GM10248 (cell line): Measurements from ENCODE around the gene CCDC183.

ENCODE experiments used
- CTCF ChIA-PET: fragments of 300-600 bp; sonication (Branson Sonifier 250); formaldehyde crosslinking; extraction: SDS; loops from one replicate; lab custom pipeline; 2021; ENCODE audit warnings: antibody characterized with exemption; lab: Yijun Ruan, JAX
- POLR2A ChIA-PET: fragments of 350-650 bp; sonication (Branson Sonifier 250); formaldehyde crosslinking; extraction: SDS; loops from one replicate; lab custom pipeline; 2020; ENCODE audit warnings: antibody characterized with exemption; lab: Yijun Ruan, JAX
- DNase-seq: peaks from one replicate; pipeline ENCODE4 v3.0.0; 2012; ENCODE audit errors: extremely low spot score
- TF ChIP-seq, protein P1 (sequence below): IDR thresholded peaks from 2 replicates; pipeline ENCODE4 v1.5.1; 2012; ENCODE audit warnings: mild to moderate bottlenecking, low read depth; ENCODE audit errors: extremely low read depth, missing control alignments, control extremely low read depth

The CCDC183 gene

GRCh38 chr9:136756134-136756438 is 40.1 kb upstream of the CCDC183 start:
- ChIA-PET CTCF (interaction anchor here (1.0 kb wide), 1 partner anchor 10 kb away, joined by 3 read pairs; no protein-coding TSS in a partner anchor), POLR2A (no interaction called here)
- TF ChIP-seq, protein P1, sequence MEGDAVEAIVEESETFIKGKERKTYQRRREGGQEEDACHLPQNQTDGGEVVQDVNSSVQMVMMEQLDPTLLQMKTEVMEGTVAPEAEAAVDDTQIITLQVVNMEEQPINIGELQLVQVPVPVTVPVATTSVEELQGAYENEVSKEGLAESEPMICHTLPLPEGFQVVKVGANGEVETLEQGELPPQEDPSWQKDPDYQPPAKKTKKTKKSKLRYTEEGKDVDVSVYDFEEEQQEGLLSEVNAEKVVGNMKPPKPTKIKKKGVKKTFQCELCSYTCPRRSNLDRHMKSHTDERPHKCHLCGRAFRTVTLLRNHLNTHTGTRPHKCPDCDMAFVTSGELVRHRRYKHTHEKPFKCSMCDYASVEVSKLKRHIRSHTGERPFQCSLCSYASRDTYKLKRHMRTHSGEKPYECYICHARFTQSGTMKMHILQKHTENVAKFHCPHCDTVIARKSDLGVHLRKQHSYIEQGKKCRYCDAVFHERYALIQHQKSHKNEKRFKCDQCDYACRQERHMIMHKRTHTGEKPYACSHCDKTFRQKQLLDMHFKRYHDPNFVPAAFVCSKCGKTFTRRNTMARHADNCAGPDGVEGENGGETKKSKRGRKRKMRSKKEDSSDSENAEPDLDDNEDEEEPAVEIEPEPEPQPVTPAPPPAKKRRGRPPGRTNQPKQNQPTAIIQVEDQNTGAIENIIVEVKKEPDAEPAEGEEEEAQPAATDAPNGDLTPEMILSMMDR = no peak
- no peak for DNase-seq

DNA sequence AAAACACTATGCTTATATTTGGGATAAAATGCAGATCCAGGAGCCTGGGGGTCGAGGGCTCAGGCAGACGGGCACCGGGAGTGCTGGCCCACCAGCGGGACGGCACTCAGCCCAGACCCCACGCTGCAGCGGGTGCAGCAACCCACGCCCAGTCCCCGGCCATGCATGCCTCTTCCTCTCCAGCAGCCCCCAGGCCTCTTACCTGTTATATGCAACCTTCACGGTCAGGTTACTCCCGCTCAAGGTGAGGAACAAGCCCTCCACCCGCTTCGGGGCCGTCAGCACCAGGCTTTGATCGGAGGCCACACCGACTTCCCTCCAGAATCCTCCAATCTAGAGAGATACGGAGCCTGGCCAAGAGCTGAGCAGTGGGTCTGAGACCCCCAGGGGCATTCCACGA is 39.3 kb upstream of the CCDC183 start:
- POLR2A ChIA-PET = no interaction called here
- TF ChIP-seq, protein P1 = no peak
- CTCF ChIA-PET = interaction anchor here (1.3 to 5.1 kb wide), 3 partner anchors 12 to 28 kb away, joined by 3 to 20 read pairs (median 6); no protein-coding TSS in a partner anchor
- DNase-seq = no peak

GRCh38 chr9:136757328-136757727 is 38.8 kb upstream of the CCDC183 start:
- POLR2A ChIA-PET = interaction anchor here (0.5 kb wide), 1 partner anchor 26 kb away, joined by 4 read pairs; no protein-coding TSS in a partner anchor
- CTCF ChIA-PET = interaction anchor here (1.0 to 5.2 kb wide), 8 partner anchors 9 to 103 kb away, joined by 3 to 24 read pairs (median 4); partner anchors contain the start of gene LCN10
- no peak for DNase-seq
- TF ChIP-seq, protein P1 = no peak

DNA sequence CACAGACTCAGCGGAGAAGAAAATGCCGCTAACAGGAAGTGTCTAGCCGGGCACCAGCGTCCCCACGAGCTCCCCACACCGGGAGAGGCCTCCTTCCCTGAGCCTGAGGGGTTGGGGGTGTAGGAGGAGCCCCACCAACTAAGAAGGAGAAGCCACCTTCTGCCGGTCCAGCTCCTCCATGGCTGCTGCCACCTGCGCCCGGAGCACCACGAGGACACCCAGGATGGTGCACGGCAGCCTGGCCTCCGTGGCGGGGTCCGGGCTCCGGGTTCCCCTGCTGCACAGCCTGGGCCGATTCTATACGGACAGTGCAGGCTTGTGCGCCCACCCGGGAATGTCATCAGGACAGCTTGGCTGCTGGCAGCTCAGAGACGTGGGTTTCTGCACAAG is 38.4 kb upstream of the CCDC183 start:
- DNase-seq = no peak
- CTCF ChIA-PET = interaction anchor here (1.0 to 5.2 kb wide), 8 partner anchors 9 to 103 kb away, joined by 3 to 24 read pairs (median 4); partner anchors contain the start of gene LCN10
- POLR2A ChIA-PET = interaction anchor here (0.5 kb wide), 1 partner anchor 27 kb away, joined by 4 read pairs; no protein-coding TSS in a partner anchor
- TF ChIP-seq, protein P1 = no peak

GRCh38 chr9:136759001-136759400 is 37.1 kb upstream of the CCDC183 start:
- CTCF ChIA-PET = interaction anchor here (3.9 to 5.2 kb wide), 3 partner anchors 17 to 30 kb away, joined by 17 to 24 read pairs (median 20); partner anchors contain the start of gene LCN10
- TF ChIP-seq, protein P1 = no peak
- no peak for DNase-seq
- POLR2A ChIA-PET = no interaction called here

DNA sequence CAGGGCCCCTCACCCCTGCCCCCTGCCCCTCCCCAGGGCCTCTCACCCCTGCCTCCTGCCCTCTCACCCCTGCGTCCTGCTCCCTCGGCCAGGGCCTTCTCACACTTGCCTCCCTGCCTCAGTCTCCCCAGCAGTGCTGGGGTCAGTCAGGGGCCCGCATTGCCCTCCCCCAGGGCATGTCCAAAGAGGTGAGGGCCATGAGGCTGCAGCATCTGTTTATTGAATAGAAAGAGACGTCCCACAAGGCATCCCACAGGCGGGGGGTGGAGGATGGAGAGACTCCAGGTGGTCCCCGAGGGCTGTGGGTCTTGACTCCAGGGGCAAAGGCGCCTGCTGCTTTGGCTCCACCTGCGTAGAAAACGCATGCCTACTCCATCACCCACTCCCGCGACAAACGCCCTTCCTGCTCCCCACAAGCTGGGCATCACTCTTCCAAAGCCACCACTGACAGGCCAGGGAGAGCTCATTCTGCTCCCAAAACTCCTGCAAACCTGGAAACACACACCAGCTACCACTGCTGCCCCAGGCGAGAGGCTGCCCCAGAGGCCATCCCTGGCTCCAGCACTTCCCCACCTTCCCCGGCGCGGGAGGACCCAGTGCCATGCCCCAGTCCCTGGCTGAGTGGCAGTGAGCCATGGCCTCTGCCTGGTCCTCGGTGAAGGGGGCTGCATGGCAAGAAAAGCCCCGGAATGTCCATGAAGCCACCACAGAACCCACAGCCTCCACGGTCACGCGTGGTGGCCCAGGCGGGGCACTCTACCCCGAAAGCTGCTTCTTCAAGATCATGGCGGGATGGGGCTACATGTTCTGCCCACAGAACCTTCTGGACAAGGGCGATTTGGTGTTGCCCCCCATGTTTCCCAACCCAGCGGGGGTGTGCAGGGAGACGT is 36.5 kb upstream of the CCDC183 start:
- ChIA-PET POLR2A (no interaction called here), CTCF (interaction anchor here (1.2 to 5.2 kb wide), 5 partner anchors 15 to 31 kb away, joined by 3 to 24 read pairs (median 17); partner anchors contain the start of gene LCN10)
- TF ChIP-seq, protein P1 = no peak
- DNase-seq = no peak
